K562 (cell line): Measurements from ENCODE around the gene MYO7A. TPM values are rescaled to one million over a fixed set of nuclear protein-coding genes. Genes with fewer than 3 reads are reported as not detected.

Experiments used
- ATAC-seq: fragments of 200-7000 bp; cut with Tn5 transposase; 3 replicates; pipeline ENCODE4 v1.9.1; 2020; ENCODE audit warnings: moderate library complexity
- BruUV-seq: library from RNA; stranded (reverse); fragments of 400-500 nt; replicated peaks from 2 replicates; lab custom pipeline; 2021; lab: Mats Ljungman, UMichigan
- CTCF ChIA-PET: fragments of 300-600 bp; formaldehyde crosslinking; extraction: SDS; loops from one replicate; lab custom pipeline; 2021; ENCODE audit warnings: low intra/inter-chr PET ratio; lab: Yijun Ruan, JAX
- POLR2A ChIA-PET: fragments of 300-600, 350-650 bp; sonication (Branson Sonifier 250); formaldehyde crosslinking; extraction: SDS; loops from one replicate; lab custom pipeline; 2021; ENCODE audit warnings: antibody characterized with exemption, inconsistent platforms; lab: Yijun Ruan, JAX
- DNase-seq, 4 experiments: peaks; one replicate each; pipeline versions ENCODE4 v3.0.0 to v3.0.0-alpha.2; 2011 to 2018; ENCODE audit warnings: low spot score in 3 of 4, mixed read lengths in 3 of 4; ENCODE audit errors: extremely low read depth in 1 of 4
- FAIRE-seq: peaks from 2 replicates; lab custom pipeline; 2011; peaks lifted over from hg19 to GRCh38; lab: Jason Lieb, UNC
- H2AFZ ChIP-seq: 2 replicates; pipeline ENCODE4 v1.6.0; 2011; ENCODE audit warnings: low read depth, low read length, control low read depth, inconsistent platforms
- H3K27ac ChIP-seq: fragments of 200-600 bp; 3 replicates; pipeline ENCODE4 v1.8.0; 2011; ENCODE audit warnings: low read depth, mild to moderate bottlenecking, control low read depth, inconsistent platforms, low read length, moderate library complexity, mixed read lengths; ENCODE audit errors: extremely low read depth
- H3K27me3 ChIP-seq, 2 experiments: fragments of 300-600 bp in 1 of 2; 2 replicates in 1 of 2; 3 replicates in 1 of 2; pipeline versions ENCODE4 v1.6.0 to v1.8.0; 2011; ENCODE audit warnings: inconsistent platforms in 2 of 2, low read length in 2 of 2, mild to moderate bottlenecking in 1 of 2, mixed read lengths in 1 of 2, moderate library complexity in 1 of 2; ENCODE audit not compliant: control insufficient read depth in 2 of 2, insufficient read depth in 2 of 2
- H3K36me3 ChIP-seq: fragments of 300-600 bp; 3 replicates; pipeline ENCODE4 v1.8.0; 2011; ENCODE audit warnings: mild to moderate bottlenecking, low read length, inconsistent platforms; ENCODE audit not compliant: control insufficient read depth, insufficient read depth
- H3K4me1 ChIP-seq, 2 experiments: fragments of 200-600 bp in 1 of 2; replicated peaks in 1 of 2; 2 replicates in 1 of 2; 3 replicates in 1 of 2; pipeline versions ENCODE4 v1.5.1 to v1.8.0; 2011; ENCODE audit warnings: inconsistent platforms in 2 of 2, low read length in 2 of 2, mild to moderate bottlenecking in 1 of 2, mixed read lengths in 1 of 2, moderate library complexity in 1 of 2; ENCODE audit not compliant: control insufficient read depth in 2 of 2, insufficient read depth in 2 of 2
- H3K4me2 ChIP-seq: 2 replicates; pipeline ENCODE4 v1.6.1; 2011; ENCODE audit warnings: low read length, control low read depth, inconsistent platforms, mixed read lengths; ENCODE audit not compliant: insufficient read depth
- H3K4me3 ChIP-seq: fragments of 200-600 bp; sonication (generic), shearing (Covaris generic); 2 replicates; pipeline ENCODE4 v1.5.1; 2016; ENCODE audit warnings: control low read depth, inconsistent platforms
- H3K79me2 ChIP-seq: fragments of 200-600 bp; 3 replicates; pipeline ENCODE4 v1.8.0; 2011; ENCODE audit warnings: low read length, inconsistent platforms; ENCODE audit not compliant: control insufficient read depth, insufficient read depth
- H3K9ac ChIP-seq, 2 experiments: 2 replicates each; pipeline versions ENCODE4 v1.6.0 to v1.6.1; 2011; ENCODE audit warnings: low read depth in 2 of 2, low read length in 2 of 2, control low read depth in 1 of 2, inconsistent platforms in 1 of 2, mild to moderate bottlenecking in 1 of 2, mixed read lengths in 1 of 2; ENCODE audit not compliant: insufficient read depth in 1 of 2
- H3K9me1 ChIP-seq: one replicate; pipeline ENCODE4 v1.6.0; 2011; ENCODE audit warnings: inconsistent platforms, mild to moderate bottlenecking, low read length, moderate library complexity; ENCODE audit not compliant: control insufficient read depth, insufficient read depth
- H3K9me3 ChIP-seq: replicated peaks from 2 replicates; pipeline ENCODE4 v1.5.1; 2011; ENCODE audit warnings: low read depth, low read length, inconsistent platforms; ENCODE audit not compliant: control insufficient read depth, insufficient read depth
- H4K20me1 ChIP-seq: replicated peaks from 2 replicates; pipeline ENCODE4 v1.6.1; 2011; ENCODE audit warnings: low read length, inconsistent platforms, mixed read lengths; ENCODE audit not compliant: control insufficient read depth, insufficient read depth
- HNRNPLL ChIP-seq: fragments of 200-400 bp; formaldehyde crosslinking; IDR thresholded peaks from 2 replicates; pipeline ENCODE4 v1.6.1; 2017; ENCODE audit warnings: low read length, low read depth, mild to moderate bottlenecking; ENCODE audit not compliant: poor library complexity, severe bottlenecking
- MTA1 ChIP-seq: fragments of 450-650 bp; IDR thresholded peaks from 2 replicates; pipeline ENCODE4 v1.6.1; 2017; ENCODE audit warnings: borderline replicate concordance
- NFIX ChIP-seq: fragments of 250-450 bp; sonication (Bioruptor Pico); IDR thresholded peaks from 2 replicates; pipeline ENCODE4 v1.4.0; 2020; ENCODE audit warnings: low read depth, mild to moderate bottlenecking, moderate library complexity
- NFXL1 ChIP-seq: fragments of 450-650 bp; formaldehyde crosslinking; IDR thresholded peaks from 2 replicates; pipeline ENCODE4 v1.4.0; 2021; ENCODE audit warnings: mild to moderate bottlenecking
- NR1H2 ChIP-seq: sonication (generic); formaldehyde crosslinking; IDR thresholded peaks from 2 replicates; pipeline ENCODE4 v1.4.0; 2020; ENCODE audit warnings: mild to moderate bottlenecking, missing genetic modification reagents
- NUFIP1 ChIP-seq: fragments of 450-650 bp; IDR thresholded peaks from 2 replicates; pipeline ENCODE4 v1.6.1; 2018; ENCODE audit not compliant: partially characterized antibody
- PURB ChIP-seq: sonication (generic); formaldehyde crosslinking; IDR thresholded peaks from 2 replicates; pipeline ENCODE4 v1.9.0; 2021; ENCODE audit warnings: low read depth, mild to moderate bottlenecking, missing genetic modification reagents
- WGBS: fragments of 100-300 bp; shearing (Covaris generic); methylation state at CpG from one replicate; pipeline ENCODE4 v1.1.6; 2016; ENCODE audit warnings: low coverage, mixed read lengths; ENCODE audit not compliant: insufficient coverage; ENCODE audit errors: missing lambda C conversion rate; 5-methylcytosine and 5-hydroxymethylcytosine counted together
- in situ Hi-C: fragments of 300-500 bp; cut with MboI; formaldehyde crosslinking; loops from 4 replicates; pipeline ENCODE4 v1.15.0; 2018; ENCODE audit warnings: inconsistent platforms, mixed read lengths
- intact Hi-C: fragments of 100-400 bp; cut with micrococcal nuclease; formaldehyde crosslinking; loops from 2 replicates; pipeline ENCODE4 v1.14.2; 2022
- polyA plus RNA-seq, 8 experiments: library from polyadenylated mRNA; depleted of rRNA in 4 of 8; stranded (reverse) in 5 of 8; unstranded in 3 of 8; fragments of >200 nt; fragmentation: Nextera tagmentation in 2 of 8; fragmentation: Illumina TruSeq in 1 of 8; extraction: Ambion mirVana in 2 of 8; extraction: Trizol in 1 of 8; gene quantifications; 2 replicates each; pipeline versions ENCODE4 v1.2.1 to v1.2.3, GENCODE V29; 2011 to 2014; ENCODE audit warnings: inconsistent platforms in 1 of 8, missing spikeins in 1 of 8
- total RNA-seq, 7 experiments: library from RNA; depleted of rRNA in 6 of 7; stranded (reverse); fragments of >200 nt in 6 of 7; fragmentation: Illumina TruSeq in 2 of 7; extraction: Trizol in 2 of 7; gene quantifications; 2 replicates each; pipeline versions ENCODE4 v1.2.1 to v1.2.3, GENCODE V29; 2011 to 2021; ENCODE audit warnings: low replicate concordance in 1 of 7

The MYO7A gene
- total and polyA plus RNA-seq, 9 of the 15 experiments (the other 6 are each of a cell fraction or from before 2014, with no cell fraction given): 0.01 to 0.11 (median 0.07) TPM; not detected in 1

- no peaks in the 10 kb centered on the region for H3K9me1 ChIP-seq
- peaks cover 0 to 20% of the 10 kb centered on the region in 2 experiments; a peak in 3 of 5 replicates for H3K4me1 ChIP-seq
- intact Hi-C loops: no loop called here
- no peaks in the 10 kb centered on the region for H3K36me3 ChIP-seq
- no peak overlapping the region for H2AFZ ChIP-seq
- no peak overlapping the region for H3K27ac ChIP-seq
- H4K20me1 ChIP-seq: no peaks in the 10 kb centered on the region
- no peaks in the 10 kb centered on the region for H3K9me3 ChIP-seq
- H3K9ac ChIP-seq: no peak overlapping the region
- BruUV-seq: no TSS peak
- ChIA-PET CTCF (no interaction called here), POLR2A (interaction anchor here (0.5 to 0.7 kb wide), 3 partner anchors 13 to 132 kb away, joined by 3 read pairs; no protein-coding TSS in a partner anchor)
- WGBS: 27% methylated on average over 11 of the region's 12 CpGs
- TF ChIP-seq NR1H2: no peak
- TF ChIP-seq PURB (CRISPR knock-in tag): no peak
- no peak for TF ChIP-seq MTA1
- no peak for TF ChIP-seq NFIX (CRISPR knock-in tag)
- no peak for TF ChIP-seq NFXL1
- TF ChIP-seq NUFIP1: no peak
- no peak for TF ChIP-seq HNRNPLL
- DNase-seq (no peak), ATAC-seq (no peak), FAIRE-seq (no peak)
- H3K4me3 ChIP-seq: no peak overlapping the region
- H3K79me2 ChIP-seq: no peaks in the 10 kb centered on the region
- H3K4me2 ChIP-seq: no peak overlapping the region
- peaks cover 0 to 19% of the 10 kb centered on the region in 2 experiments; a peak in 2 of 5 replicates for H3K27me3 ChIP-seq
- in situ Hi-C loops: no loop called here
Measured at GRCh38 chr11:77083566-77084245, 44.3 kb upstream of the MYO7A start.
